Memory B cell (primary cell): ENCODE measurements around the gene RBM18.

Source experiments
- ATAC-seq: fragments of 150-1000 bp; cut with Tn5 transposase; 2 replicates; pipeline ENCODE4 v1.10.0; 2021; ENCODE audit warnings: low read depth, mild to moderate bottlenecking, moderate library complexity
- DNase-seq, 2 donors: peaks; one replicate each; pipeline ENCODE4 v3.0.0; 2022; ENCODE audit warnings: low spot score in 2 of 2
- H3K27ac Mint-ChIP-seq: one replicate; pipeline ENCODE4 v1.8.0; 2022; ENCODE audit warnings: mild to moderate bottlenecking, moderate library complexity, mixed read lengths
- H3K27me3 Mint-ChIP-seq: one replicate; pipeline ENCODE4 v1.8.0; 2022; ENCODE audit warnings: mixed read lengths
- H3K36me3 Mint-ChIP-seq: one replicate; pipeline ENCODE4 v1.8.0; 2022; ENCODE audit warnings: mild to moderate bottlenecking, mixed read lengths
- H3K4me1 Mint-ChIP-seq: one replicate; pipeline ENCODE4 v1.8.0; 2022; ENCODE audit warnings: mixed read lengths
- H3K4me3 Mint-ChIP-seq: one replicate; pipeline ENCODE4 v1.8.0; 2022; ENCODE audit warnings: mild to moderate bottlenecking, moderate library complexity, mixed read lengths
- H3K9me3 Mint-ChIP-seq: one replicate; pipeline ENCODE4 v1.8.0; 2022; ENCODE audit warnings: mixed read lengths

RBM18 gene

DNA sequence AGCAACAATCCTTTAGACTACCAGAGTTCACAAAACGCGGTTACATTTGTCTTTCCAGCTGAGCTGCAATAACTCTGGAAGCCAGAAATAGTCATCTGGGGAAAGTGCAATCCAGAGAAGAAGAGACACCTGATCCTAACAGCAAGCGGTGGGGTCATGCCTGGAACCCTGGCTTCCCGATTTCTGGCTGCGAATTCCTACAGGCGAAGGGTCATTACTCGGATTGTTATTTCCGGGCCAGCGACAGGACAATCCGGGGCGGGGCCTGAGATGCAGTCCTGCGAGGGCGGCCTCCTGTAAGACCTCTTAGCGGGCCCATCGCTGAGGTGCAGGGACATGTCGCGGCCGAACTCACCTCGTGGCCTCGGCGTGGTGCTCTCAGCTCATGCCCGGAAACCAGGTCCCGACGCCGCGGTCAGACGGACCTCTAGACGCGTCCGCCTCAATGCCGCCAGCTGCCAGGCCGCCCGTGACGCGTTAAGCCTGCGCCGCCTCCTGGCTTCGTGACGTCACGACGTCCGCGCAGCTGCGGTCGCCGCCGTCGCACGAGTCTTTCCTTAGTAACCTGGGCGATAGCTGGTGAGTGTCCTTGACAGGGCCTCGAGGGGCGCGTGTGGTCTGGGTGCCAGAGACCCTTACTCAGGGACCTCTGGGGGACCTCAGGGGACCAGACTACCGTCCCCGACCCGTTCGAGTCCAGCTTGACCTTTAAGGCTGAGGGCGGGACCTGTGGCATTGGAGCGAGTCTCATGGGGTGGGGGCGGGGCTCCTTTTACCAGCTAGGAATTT lies at the start of gene RBM18, which contains the start of gene MRRF:
TSS of gene RBM18 (minus strand) at position 481 of the 789 bp plus-strand sequence. CDS start 3,348 bp downstream, outside the sequence.
TSS of gene MRRF (plus strand) at position 523 of the 789 bp plus-strand sequence. CDS start 6,010 bp downstream, outside the sequence.
- Mint-ChIP-seq H3K9me3 (no peaks in the 10 kb centered on the region), H3K27ac (peak within 1 kb of the TSS; percentile 98), H3K4me3 (peak within 1 kb of the TSS; percentile 99), H3K4me1 (peaks cover 28% of the 10 kb centered on the region), H3K36me3 (peaks cover 3% of the 10 kb centered on the region), H3K27me3 (no peaks in the 10 kb centered on the region)
- ATAC-seq (peak; percentile 87), DNase-seq (peak; percentile 88 to 98)

- peaks cover 4% of the 10 kb centered on the region for H3K4me1 Mint-ChIP-seq
- DNase-seq: no peak
- no peak overlapping the region for H3K27ac Mint-ChIP-seq
- H3K9me3 Mint-ChIP-seq: no peaks in the 10 kb centered on the region
- H3K27me3 Mint-ChIP-seq: no peaks in the 10 kb centered on the region
- H3K36me3 Mint-ChIP-seq: peaks cover 43% of the 10 kb centered on the region
- no peak overlapping the region for H3K4me3 Mint-ChIP-seq
- ATAC-seq: no peak
Measured at GRCh38 chr9:122314165-122314564, 49.5 kb upstream of the RBM18 start.

DNA sequence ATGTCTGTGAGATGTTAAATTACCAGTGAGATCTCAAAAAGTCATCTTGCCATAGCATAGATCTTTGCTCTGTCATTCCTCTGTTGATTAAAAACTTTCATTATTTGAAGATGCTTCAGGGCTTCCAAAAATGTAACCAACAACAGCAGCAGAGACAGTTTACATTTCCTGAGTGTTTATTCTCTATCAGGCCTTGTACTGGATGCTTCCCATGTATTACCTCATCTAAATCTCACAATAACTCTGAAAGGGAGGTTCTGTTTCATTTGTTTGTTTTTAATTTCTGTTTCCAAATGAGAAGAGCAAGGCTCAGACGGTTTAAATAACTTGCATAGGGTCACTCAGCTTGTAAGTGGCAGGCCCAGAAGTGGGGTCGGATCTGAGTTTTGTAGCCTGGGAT lies 45.2 kb upstream of the RBM18 start:
- DNase-seq (no peak), ATAC-seq (no peak)
- no peak overlapping the region for H3K27ac Mint-ChIP-seq
- H3K4me1 Mint-ChIP-seq: peaks cover 4% of the 10 kb centered on the region
- H3K4me3 Mint-ChIP-seq: no peak overlapping the region
- no peaks in the 10 kb centered on the region for H3K9me3 Mint-ChIP-seq
- H3K36me3 Mint-ChIP-seq: peaks cover 42% of the 10 kb centered on the region
- H3K27me3 Mint-ChIP-seq: no peaks in the 10 kb centered on the region

GRCh38 chr9:122307925-122308324 lies 43.3 kb upstream of the RBM18 start:
- H3K36me3 Mint-ChIP-seq: peaks cover 38% of the 10 kb centered on the region
- ATAC-seq: no peak
- DNase-seq: no peak
- no peak overlapping the region for H3K4me3 Mint-ChIP-seq
- H3K27ac Mint-ChIP-seq: no peak overlapping the region
- no peaks in the 10 kb centered on the region for H3K27me3 Mint-ChIP-seq
- peaks cover 4% of the 10 kb centered on the region for H3K4me1 Mint-ChIP-seq
- no peaks in the 10 kb centered on the region for H3K9me3 Mint-ChIP-seq

DNA sequence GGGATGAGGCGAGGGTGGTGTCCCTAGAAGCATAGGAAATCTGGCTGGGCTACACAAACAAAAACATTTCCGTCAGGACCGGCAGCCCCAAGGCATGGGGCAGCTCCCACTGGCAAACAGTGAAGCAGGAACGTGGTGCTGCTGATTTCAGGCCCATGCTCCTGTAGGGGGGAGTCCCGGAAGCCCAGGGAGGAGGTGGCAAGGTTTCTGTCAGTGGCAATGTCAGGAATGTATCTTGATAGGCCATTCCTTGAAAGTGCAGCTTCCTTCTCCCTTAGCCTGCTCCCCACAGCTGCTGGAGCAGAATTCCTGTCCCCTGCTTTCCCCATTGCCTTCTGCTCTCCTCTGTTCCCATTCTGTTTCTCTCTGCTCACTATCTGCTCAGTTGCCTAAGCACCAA lies 42.4 kb upstream of the RBM18 start:
- Mint-ChIP-seq H3K4me1 (peaks cover 4% of the 10 kb centered on the region), H3K9me3 (no peaks in the 10 kb centered on the region), H3K36me3 (peaks cover 45% of the 10 kb centered on the region), H3K4me3 (no peak overlapping the region), H3K27me3 (no peaks in the 10 kb centered on the region), H3K27ac (no peak overlapping the region)
- DNase-seq (no peak), ATAC-seq (no peak)

- no peak overlapping the region for H3K4me3 Mint-ChIP-seq
- H3K4me1 Mint-ChIP-seq: peaks cover 5% of the 10 kb centered on the region
- no peak for DNase-seq
- ATAC-seq: no peak
- no peaks in the 10 kb centered on the region for H3K27me3 Mint-ChIP-seq
- peaks cover 50% of the 10 kb centered on the region for H3K36me3 Mint-ChIP-seq
- no peaks in the 10 kb centered on the region for H3K9me3 Mint-ChIP-seq
- no peak overlapping the region for H3K27ac Mint-ChIP-seq
Measured at GRCh38 chr9:122302237-122303093, 37.8 kb upstream of the RBM18 start.

DNA sequence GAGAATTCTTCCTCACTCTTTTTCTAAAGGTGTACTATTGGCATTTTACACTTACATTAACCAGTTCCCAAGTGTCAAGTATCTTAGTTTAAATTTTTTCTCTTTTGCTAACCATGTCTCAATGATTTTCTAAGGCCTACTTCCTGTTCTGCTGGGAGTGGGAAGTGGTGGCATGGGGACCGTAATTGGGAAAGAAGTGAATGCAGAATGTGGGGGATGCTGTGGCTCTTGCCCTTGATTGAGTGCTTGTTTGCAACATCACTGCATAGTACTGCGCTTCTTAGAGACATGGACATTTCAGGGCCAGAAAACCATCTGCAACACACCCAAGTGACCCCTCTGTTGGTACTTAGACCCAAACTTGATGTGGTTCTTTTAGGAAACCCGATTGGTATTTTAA lies 32.9 kb upstream of the RBM18 start:
- DNase-seq (no peak), ATAC-seq (no peak)
- Mint-ChIP-seq H3K4me1 (peaks cover 8% of the 10 kb centered on the region), H3K27ac (no peak overlapping the region), H3K27me3 (no peaks in the 10 kb centered on the region), H3K36me3 (peaks cover 49% of the 10 kb centered on the region), H3K4me3 (no peak overlapping the region), H3K9me3 (no peaks in the 10 kb centered on the region)

DNA sequence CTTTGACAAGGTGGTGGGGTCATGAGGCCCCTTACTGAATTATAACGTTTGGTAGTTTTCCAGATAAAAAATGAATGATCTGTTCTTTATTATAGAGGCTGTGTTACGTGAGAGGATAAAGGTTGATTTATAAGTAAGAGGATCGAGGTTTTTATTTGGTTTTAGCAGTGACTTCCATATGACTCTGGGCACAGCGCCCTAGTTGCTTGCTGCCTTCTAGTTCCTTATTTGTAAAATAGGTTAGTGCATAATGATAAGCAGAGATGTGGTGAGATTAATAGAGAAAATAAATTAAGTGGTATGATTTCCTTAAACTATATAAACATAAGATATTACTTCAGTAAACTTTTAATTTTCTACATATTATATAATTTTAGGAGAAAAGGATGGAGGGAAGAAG lies 29.9 kb upstream of the RBM18 start:
- DNase-seq (no peak), ATAC-seq (no peak)
- no peak overlapping the region for H3K27ac Mint-ChIP-seq
- H3K9me3 Mint-ChIP-seq: no peaks in the 10 kb centered on the region
- H3K36me3 Mint-ChIP-seq: peaks cover 40% of the 10 kb centered on the region
- H3K4me3 Mint-ChIP-seq: no peak overlapping the region
- H3K27me3 Mint-ChIP-seq: no peaks in the 10 kb centered on the region
- peaks cover 5% of the 10 kb centered on the region for H3K4me1 Mint-ChIP-seq

- peaks cover 31% of the 10 kb centered on the region for H3K36me3 Mint-ChIP-seq
- DNase-seq: no peak
- H3K9me3 Mint-ChIP-seq: no peaks in the 10 kb centered on the region
- H3K27ac Mint-ChIP-seq: no peak overlapping the region
- peaks cover 16% of the 10 kb centered on the region for H3K4me1 Mint-ChIP-seq
- ATAC-seq: no peak
- no peaks in the 10 kb centered on the region for H3K27me3 Mint-ChIP-seq
- H3K4me3 Mint-ChIP-seq: no peak overlapping the region
Measured at GRCh38 chr9:122291458-122291857, 26.8 kb upstream of the RBM18 start.

GRCh38 chr9:122287214-122287720 lies 22.6 kb upstream of the RBM18 start:
- peak overlapping the region; percentile 53 for H3K27ac Mint-ChIP-seq
- H3K9me3 Mint-ChIP-seq: no peaks in the 10 kb centered on the region
- DNase-seq: no peak
- H3K36me3 Mint-ChIP-seq: peaks cover 12% of the 10 kb centered on the region
- ATAC-seq: peak; percentile 59
- no peak overlapping the region for H3K4me3 Mint-ChIP-seq
- peaks cover 14% of the 10 kb centered on the region for H3K4me1 Mint-ChIP-seq
- no peaks in the 10 kb centered on the region for H3K27me3 Mint-ChIP-seq

- H3K27me3 Mint-ChIP-seq: no peaks in the 10 kb centered on the region
- no peak overlapping the region for H3K4me3 Mint-ChIP-seq
- peaks cover 13% of the 10 kb centered on the region for H3K36me3 Mint-ChIP-seq
- peaks cover 14% of the 10 kb centered on the region for H3K4me1 Mint-ChIP-seq
- DNase-seq (peak in 1 of 2 donors; percentile 5), ATAC-seq (peak; percentile 95)
- H3K9me3 Mint-ChIP-seq: no peaks in the 10 kb centered on the region
- peak overlapping the region; percentile 53 for H3K27ac Mint-ChIP-seq
Measured at GRCh38 chr9:122286764-122287163, 22.1 kb upstream of the RBM18 start.

GRCh38 chr9:122281368-122281767 lies 16.7 kb upstream of the RBM18 start:
- H3K27me3 Mint-ChIP-seq: no peaks in the 10 kb centered on the region
- peaks cover 5% of the 10 kb centered on the region for H3K4me1 Mint-ChIP-seq
- no peak for DNase-seq
- H3K9me3 Mint-ChIP-seq: peaks cover 2% of the 10 kb centered on the region
- H3K4me3 Mint-ChIP-seq: no peak overlapping the region
- no peak overlapping the region for H3K27ac Mint-ChIP-seq
- peaks cover 23% of the 10 kb centered on the region for H3K36me3 Mint-ChIP-seq
- no peak for ATAC-seq

GRCh38 chr9:122277285-122277897 lies 12.8 kb upstream of the RBM18 start:
- DNase-seq (no peak), ATAC-seq (no peak)
- Mint-ChIP-seq H3K36me3 (peaks cover 32% of the 10 kb centered on the region), H3K27me3 (no peaks in the 10 kb centered on the region), H3K4me3 (no peak overlapping the region), H3K27ac (no peak overlapping the region), H3K4me1 (peaks cover 18% of the 10 kb centered on the region), H3K9me3 (peaks cover 3% of the 10 kb centered on the region)

- Mint-ChIP-seq H3K27ac (no peak overlapping the region), H3K9me3 (peaks cover 3% of the 10 kb centered on the region), H3K36me3 (peaks cover 26% of the 10 kb centered on the region), H3K4me1 (peaks cover 18% of the 10 kb centered on the region), H3K27me3 (no peaks in the 10 kb centered on the region), H3K4me3 (no peak overlapping the region)
- DNase-seq (no peak), ATAC-seq (no peak)
Measured at GRCh38 chr9:122276096-122276495, 11.5 kb upstream of the RBM18 start.
